GM12872 (cell line): ENCODE data around the gene HOXD10.

ENCODE experiments used
- CTCF ChIP-seq: IDR thresholded peaks from 3 replicates; pipeline ENCODE4 v1.5.1; 2011; ENCODE audit warnings: low read depth, mild to moderate bottlenecking, low read length, moderate library complexity; ENCODE audit not compliant: insufficient read depth

The HOXD10 gene

DNA sequence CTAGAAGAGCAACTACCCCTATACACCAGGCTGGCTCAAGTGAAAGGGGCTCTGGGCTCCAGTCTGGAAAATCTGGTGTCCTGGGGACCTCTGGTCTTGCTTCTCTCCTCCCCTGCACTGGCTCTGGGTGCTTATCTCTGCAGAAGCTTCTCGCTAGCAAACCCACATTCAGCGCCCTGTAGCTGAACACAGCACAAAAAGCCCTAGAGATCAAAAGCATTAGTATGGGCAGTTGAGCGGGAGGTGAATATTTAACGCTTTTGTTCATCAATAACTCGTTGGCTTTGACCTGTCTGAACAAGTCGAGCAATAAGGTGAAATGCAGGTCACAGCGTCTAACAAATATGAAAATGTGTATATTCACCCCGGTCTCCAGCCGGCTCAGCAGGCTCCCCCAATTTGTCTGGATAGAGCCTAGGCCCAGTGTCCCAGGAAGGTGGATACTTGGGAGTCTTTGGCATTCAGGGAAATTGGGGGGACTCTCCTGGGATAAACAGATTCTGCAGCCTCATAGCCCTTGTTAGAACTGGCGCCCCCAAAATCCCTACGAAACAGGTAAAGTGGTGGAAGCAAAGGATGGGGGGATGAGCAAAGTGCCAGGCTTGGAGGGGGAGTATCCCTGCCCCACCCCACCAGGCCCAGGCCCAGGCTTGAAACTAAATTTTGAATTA, 32.3 kb downstream of the HOXD10 start:
- no peak for TF ChIP-seq CTCF

DNA sequence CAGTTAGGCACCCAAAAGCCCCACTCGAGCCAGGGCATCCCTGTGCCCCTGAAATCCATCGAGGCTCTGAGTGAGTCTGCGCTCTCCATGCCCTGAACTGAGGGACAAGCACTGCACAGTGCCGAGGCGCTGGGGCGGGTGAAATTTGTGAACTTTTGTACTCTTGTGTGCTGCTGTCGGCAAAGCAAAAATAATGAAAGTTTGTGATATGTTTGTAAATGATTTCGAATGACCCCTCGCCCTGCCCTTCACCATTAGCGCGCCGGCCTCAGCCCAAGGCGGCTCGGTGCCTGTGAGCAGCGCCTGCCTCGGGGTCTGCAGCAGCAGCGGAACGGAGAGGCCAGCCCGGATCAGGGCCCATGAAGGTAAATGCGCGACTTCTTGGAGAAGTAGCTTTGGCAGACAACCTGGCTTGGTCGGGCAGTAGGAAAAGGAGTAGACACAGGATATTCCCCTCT, 32.9 kb downstream of the HOXD10 start:
- TF ChIP-seq CTCF, result no peak

- no peak for TF ChIP-seq CTCF
Observed at GRCh38 chr2:176149939-176150583, 33.5 kb downstream of the HOXD10 start.

DNA sequence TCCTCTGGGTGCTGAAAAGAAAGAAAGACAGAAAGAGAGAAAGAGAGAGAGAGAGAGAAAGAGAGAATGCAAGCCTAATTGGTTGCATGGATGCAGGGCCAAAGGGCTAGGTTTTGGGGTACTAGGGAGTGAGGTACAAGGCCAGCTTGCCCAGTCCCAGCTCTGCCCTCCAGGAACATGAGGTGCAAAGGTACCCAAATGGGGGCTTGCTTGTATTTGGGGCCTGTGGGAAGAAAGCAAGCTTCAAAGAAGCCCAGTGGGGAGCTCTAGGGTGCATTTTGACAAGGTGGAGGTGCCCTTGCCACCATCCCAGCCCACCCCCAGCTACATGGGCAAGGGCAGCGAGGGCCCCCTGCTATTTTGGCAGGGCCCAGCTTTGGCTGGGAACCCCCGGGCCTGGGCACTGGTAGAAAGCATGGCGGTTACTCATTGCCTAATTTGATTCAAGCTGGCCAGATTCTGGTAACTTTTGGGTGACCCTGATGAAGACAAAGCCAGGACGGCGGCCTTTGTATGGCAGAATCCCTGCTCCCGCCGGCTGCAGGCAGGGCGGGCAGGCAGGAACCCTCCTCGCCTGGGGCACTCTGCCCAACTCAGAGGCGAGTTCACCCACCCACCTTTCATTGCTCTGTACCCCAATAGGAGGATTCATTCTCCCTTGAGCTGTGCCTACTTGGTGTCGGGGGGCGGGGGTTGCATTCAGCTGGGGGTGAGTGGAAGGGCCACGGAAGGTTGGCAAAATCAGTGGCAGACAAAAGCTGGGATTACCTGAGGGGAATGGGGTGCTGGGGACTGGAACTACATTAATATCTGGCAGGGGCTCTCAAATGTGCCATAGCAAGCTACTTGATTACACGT, 34.2 kb downstream of the HOXD10 start:
- no peak for TF ChIP-seq CTCF

GRCh38 chr2:176151442-176152287, 35.1 kb downstream of the HOXD10 start, which contains the start of gene HOXD4:
Gene HOXD4 (plus strand): TSS chr2:176151550. CDS start chr2:176151634, 84 bp downstream.
- no peak for TF ChIP-seq CTCF

- TF ChIP-seq CTCF, result no peak
Observed at GRCh38 chr2:176152350-176153181, 36.0 kb downstream of the HOXD10 start.
